Measurements from ENCODE around the gene DACT3.
"Not testable (repeated sequence)": the region's sequence is repeated elsewhere in the genome, so short reads cannot be mapped to it uniquely, and the experiment has no call there.

DACT3 gene

DNA sequence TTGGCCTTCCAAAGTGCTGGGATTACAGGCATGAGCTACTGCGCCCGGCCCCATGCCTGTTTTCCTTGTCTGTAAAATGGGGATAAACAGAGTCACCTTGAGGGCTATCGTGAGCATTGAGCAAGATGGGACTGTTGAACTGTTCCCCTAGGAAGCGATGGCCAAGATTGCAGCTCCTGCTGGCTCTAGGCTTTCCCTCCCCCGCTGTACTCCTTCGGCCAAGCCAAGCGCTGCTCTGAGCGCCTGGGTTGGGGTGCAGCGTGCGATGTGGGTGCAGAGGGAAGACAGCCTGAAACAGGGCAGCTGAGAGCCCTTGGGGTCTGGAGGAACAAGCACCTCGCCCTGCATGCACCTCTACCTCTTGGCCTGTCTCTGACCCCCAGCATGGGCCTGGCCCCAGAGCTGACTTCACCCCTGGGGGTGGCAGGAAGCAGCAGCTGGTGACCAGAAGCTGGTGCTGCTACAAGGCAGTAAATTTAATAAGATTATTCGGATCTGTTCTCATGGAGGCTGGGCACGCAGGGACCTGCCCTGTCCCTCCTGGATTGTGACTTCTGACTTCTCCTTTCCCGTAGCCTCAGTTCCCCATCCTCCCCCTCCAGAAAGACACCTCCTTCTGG is 30.3 kb downstream of the DACT3 start:
- H3K4me1 ChIP-seq (ENCODE audit: control insufficient read depth, insufficient read depth, low read length), result peaks cover 20% of the 10 kb centered on the region
- H3K9ac ChIP-seq (ENCODE audit: low read length), result no peak overlapping the region
- no peak overlapping the region for H3K4me3 ChIP-seq (ENCODE audit: low read length)
- no peaks in the 10 kb centered on the region for H3K36me3 ChIP-seq (ENCODE audit: control insufficient read depth, insufficient read depth, low read length, severe bottlenecking)
- no peaks in the 10 kb centered on the region for H3K9me3 ChIP-seq (ENCODE audit: control insufficient read depth, low read length)
- DNase-seq (ENCODE audit: low read depth), result no peak
- peaks cover 8% of the 10 kb centered on the region for H3K27me3 ChIP-seq (replicated peaks; ENCODE audit: control insufficient read depth, insufficient read depth, low read length)

GRCh38 chr19:46629546-46630025 is 31.4 kb downstream of the DACT3 start:
- H3K36me3 ChIP-seq (ENCODE audit: control insufficient read depth, insufficient read depth, low read length, severe bottlenecking), result no peaks in the 10 kb centered on the region
- no peak overlapping the region for H3K4me3 ChIP-seq (ENCODE audit: low read length)
- H3K4me1 ChIP-seq (ENCODE audit: control insufficient read depth, insufficient read depth, low read length), result peaks cover 30% of the 10 kb centered on the region
- no peaks in the 10 kb centered on the region for H3K9me3 ChIP-seq (ENCODE audit: control insufficient read depth, low read length)
- H3K27me3 ChIP-seq (replicated peaks; ENCODE audit: control insufficient read depth, insufficient read depth, low read length), result peaks cover 8% of the 10 kb centered on the region
- no peak for DNase-seq (ENCODE audit: low read depth)
- H3K9ac ChIP-seq (ENCODE audit: low read length), result no peak overlapping the region

DNA sequence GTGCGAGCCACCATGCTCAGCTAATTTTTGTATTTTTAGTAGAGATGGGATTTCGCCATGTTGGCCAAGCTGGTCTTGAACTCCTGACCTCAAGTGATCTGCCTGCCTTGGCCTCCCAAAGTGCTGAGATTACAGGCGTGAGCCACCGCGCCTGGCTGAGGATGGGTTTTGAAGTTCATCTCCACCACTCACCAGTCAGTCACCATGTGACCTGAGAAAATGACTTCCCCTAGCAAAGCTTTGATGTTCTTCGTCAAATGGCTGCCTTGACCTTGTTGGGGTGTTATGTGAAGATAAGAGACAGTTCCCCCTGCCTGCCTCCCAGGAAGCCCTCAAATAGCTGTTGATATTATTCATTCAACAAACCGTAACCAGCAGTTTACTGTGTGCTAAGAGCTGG is 32.0 kb downstream of the DACT3 start:
- not testable (repeated sequence) for H3K4me3 ChIP-seq (ENCODE audit: low read length); H3K27me3 ChIP-seq (replicated peaks; ENCODE audit: control insufficient read depth, insufficient read depth, low read length); H3K9me3 ChIP-seq (ENCODE audit: control insufficient read depth, low read length); H3K36me3 ChIP-seq (ENCODE audit: control insufficient read depth, insufficient read depth, low read length, severe bottlenecking); DNase-seq (ENCODE audit: low read depth); H3K9ac ChIP-seq (ENCODE audit: low read length)
- H3K4me1 ChIP-seq (ENCODE audit: control insufficient read depth, insufficient read depth, low read length), result peaks cover 30% of the 10 kb centered on the region

DNA sequence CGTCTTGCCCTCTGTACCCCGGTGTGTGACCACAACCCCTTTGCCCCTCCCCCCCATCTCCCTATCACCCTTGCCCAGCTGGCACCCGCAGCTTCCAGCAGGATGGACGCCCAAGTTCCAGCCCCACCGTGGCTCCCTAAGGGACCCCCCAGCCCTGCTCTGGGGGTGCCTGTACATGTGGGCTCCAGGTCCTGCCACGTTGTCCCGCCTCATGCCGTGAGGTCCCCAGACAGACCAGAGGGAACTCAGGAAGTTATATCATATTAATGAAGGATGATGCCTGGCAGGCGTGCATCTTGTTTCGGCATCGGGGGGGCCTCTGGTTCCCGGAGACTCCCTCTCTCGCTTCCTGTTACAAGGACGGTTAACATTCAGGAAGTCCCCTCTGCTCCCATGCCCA is 34.5 kb downstream of the DACT3 start:
- Histone ChIP-seq H3K4me3 (ENCODE audit: low read length) (no peak overlapping the region), H3K36me3 (ENCODE audit: control insufficient read depth, insufficient read depth, low read length, severe bottlenecking) (no peaks in the 10 kb centered on the region), H3K9ac (ENCODE audit: low read length) (no peak overlapping the region), H3K9me3 (ENCODE audit: control insufficient read depth, low read length) (no peaks in the 10 kb centered on the region), H3K4me1 (ENCODE audit: control insufficient read depth, insufficient read depth, low read length) (peaks cover 30% of the 10 kb centered on the region), H3K27me3 (replicated peaks; ENCODE audit: control insufficient read depth, insufficient read depth, low read length) (no peaks in the 10 kb centered on the region)
- no peak for DNase-seq (ENCODE audit: low read depth)

DNA sequence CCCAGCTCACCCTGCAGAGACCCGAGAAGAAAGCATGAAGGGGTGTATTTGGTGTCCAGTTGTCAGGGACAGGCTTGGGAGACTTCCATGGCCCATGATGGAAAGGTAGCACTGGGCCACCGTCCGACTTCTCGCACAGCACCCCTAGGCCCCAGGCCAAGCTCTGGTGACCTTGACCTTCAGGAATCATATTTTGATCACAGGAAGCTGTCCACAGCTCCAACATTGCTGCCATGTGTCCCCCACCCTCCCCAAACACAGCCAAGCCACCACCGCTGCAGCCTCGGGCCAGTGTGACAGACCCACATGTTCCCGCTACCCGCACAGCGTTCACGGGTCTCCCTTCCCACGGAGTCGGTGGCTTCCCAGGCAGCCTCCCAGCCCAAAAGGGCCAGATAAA is 35.3 kb downstream of the DACT3 start:
- no peak overlapping the region for H3K4me3 ChIP-seq (ENCODE audit: low read length)
- H3K36me3 ChIP-seq (ENCODE audit: control insufficient read depth, insufficient read depth, low read length, severe bottlenecking), result no peaks in the 10 kb centered on the region
- H3K4me1 ChIP-seq (ENCODE audit: control insufficient read depth, insufficient read depth, low read length), result peaks cover 29% of the 10 kb centered on the region
- no peaks in the 10 kb centered on the region for H3K9me3 ChIP-seq (ENCODE audit: control insufficient read depth, low read length)
- H3K27me3 ChIP-seq (replicated peaks; ENCODE audit: control insufficient read depth, insufficient read depth, low read length), result no peaks in the 10 kb centered on the region
- no peak for DNase-seq (ENCODE audit: low read depth)
- H3K9ac ChIP-seq (ENCODE audit: low read length), result peak overlapping the region; percentile 22

DNA sequence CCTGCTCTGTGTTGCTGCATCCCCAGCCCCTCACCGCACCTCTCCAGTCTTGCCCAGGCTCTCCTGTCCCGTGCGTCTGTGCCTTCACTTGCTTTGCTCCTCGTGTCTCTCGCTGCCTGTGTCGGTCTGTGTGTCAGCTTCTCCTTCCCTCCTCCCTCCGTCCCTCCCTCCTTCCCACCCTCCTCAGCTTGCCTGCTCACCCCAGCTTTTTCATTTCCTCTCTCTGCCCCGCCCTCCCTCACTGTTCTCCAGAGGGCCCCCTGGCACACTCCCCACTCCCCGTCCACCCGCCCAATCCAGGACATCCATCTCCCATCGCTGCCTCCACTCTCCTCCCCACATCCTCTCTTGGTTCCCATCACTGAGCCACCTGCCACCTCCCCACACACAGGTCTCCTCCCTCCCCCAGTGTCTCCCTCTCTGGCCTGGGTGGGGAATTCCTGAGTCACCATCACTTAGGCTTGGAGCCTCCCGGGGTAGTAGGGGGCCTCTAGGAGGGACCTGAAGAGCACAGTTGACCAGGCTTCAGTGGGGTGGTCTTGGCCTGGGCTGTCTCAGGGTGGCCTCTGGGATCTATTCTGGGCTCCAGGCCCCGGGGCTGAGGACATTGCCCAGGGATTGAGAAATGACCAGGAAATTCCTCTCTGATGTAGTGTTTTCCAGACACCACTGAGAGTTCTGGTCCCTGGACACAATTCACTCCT is 35.9 kb downstream of the DACT3 start, which contains the start of gene PTGIR:
Gene PTGIR (minus strand): TSS at position 132 of the 704 bp plus-strand sequence. CDS start 864 bp downstream, outside the sequence.
- H3K4me3 ChIP-seq (ENCODE audit: low read length), result peak within 1 kb of the TSS; percentile 74
- H3K27me3 ChIP-seq (replicated peaks; ENCODE audit: control insufficient read depth, insufficient read depth, low read length), result no peaks in the 10 kb centered on the region
- H3K36me3 ChIP-seq (ENCODE audit: control insufficient read depth, insufficient read depth, low read length, severe bottlenecking), result no peaks in the 10 kb centered on the region
- no peaks in the 10 kb centered on the region for H3K9me3 ChIP-seq (ENCODE audit: control insufficient read depth, low read length)
- DNase-seq (ENCODE audit: low read depth), result peak; percentile 88
- peaks cover 32% of the 10 kb centered on the region for H3K4me1 ChIP-seq (ENCODE audit: control insufficient read depth, insufficient read depth, low read length)
- peak within 1 kb of the TSS; percentile 79 for H3K9ac ChIP-seq (ENCODE audit: low read length)

DNA sequence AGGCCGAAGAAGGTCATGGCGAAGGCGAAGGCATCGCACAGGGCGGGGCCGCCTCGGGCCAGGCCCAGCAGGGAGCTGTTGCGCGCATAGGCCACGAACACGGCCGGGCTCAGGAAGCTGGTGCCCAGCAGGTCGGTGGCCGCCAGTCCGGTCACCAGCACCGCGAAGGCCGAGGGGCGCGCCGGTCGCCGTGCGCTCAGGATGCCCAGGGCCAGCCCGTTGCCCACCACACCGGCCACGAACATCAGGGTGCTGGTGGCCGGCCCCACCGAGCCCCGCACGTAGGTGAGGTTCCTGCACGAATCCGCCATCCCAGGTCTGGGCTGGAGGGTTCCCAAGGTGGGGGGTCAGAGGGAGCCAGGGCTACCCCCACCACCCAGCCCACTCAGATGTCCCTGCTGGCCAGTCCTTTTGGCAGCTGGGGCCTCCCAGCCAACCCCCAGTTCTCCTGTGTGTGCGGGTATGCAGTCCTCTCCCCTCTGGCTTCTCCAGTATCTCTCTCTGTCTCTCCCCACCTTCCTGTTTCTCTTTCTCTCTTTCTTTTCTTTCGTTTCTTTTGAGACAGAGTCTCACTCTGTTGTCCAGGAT is 37.0 kb downstream of the DACT3 start:
- H3K27me3 ChIP-seq (replicated peaks; ENCODE audit: control insufficient read depth, insufficient read depth, low read length), result no peaks in the 10 kb centered on the region
- peaks cover 39% of the 10 kb centered on the region for H3K4me1 ChIP-seq (ENCODE audit: control insufficient read depth, insufficient read depth, low read length)
- H3K9me3 ChIP-seq (ENCODE audit: control insufficient read depth, low read length), result no peaks in the 10 kb centered on the region
- H3K4me3 ChIP-seq (ENCODE audit: low read length), result peak overlapping the region; percentile 74
- DNase-seq (ENCODE audit: low read depth), result no peak
- peak overlapping the region; percentile 22 for H3K9ac ChIP-seq (ENCODE audit: low read length)
- H3K36me3 ChIP-seq (ENCODE audit: control insufficient read depth, insufficient read depth, low read length, severe bottlenecking), result no peaks in the 10 kb centered on the region

- Histone ChIP-seq H3K9me3 (ENCODE audit: control insufficient read depth, low read length) (no peaks in the 10 kb centered on the region), H3K27me3 (replicated peaks; ENCODE audit: control insufficient read depth, insufficient read depth, low read length) (no peaks in the 10 kb centered on the region), H3K36me3 (ENCODE audit: control insufficient read depth, insufficient read depth, low read length, severe bottlenecking) (no peaks in the 10 kb centered on the region), H3K4me3 (ENCODE audit: low read length) (no peak overlapping the region), H3K4me1 (ENCODE audit: control insufficient read depth, insufficient read depth, low read length) (peaks cover 48% of the 10 kb centered on the region), H3K9ac (ENCODE audit: low read length) (peak overlapping the region; percentile 32)
- DNase-seq (ENCODE audit: low read depth), result no peak
These were observed 38.9 kb downstream of the DACT3 start for GRCh38 chr19:46622118-46622446.

DNA sequence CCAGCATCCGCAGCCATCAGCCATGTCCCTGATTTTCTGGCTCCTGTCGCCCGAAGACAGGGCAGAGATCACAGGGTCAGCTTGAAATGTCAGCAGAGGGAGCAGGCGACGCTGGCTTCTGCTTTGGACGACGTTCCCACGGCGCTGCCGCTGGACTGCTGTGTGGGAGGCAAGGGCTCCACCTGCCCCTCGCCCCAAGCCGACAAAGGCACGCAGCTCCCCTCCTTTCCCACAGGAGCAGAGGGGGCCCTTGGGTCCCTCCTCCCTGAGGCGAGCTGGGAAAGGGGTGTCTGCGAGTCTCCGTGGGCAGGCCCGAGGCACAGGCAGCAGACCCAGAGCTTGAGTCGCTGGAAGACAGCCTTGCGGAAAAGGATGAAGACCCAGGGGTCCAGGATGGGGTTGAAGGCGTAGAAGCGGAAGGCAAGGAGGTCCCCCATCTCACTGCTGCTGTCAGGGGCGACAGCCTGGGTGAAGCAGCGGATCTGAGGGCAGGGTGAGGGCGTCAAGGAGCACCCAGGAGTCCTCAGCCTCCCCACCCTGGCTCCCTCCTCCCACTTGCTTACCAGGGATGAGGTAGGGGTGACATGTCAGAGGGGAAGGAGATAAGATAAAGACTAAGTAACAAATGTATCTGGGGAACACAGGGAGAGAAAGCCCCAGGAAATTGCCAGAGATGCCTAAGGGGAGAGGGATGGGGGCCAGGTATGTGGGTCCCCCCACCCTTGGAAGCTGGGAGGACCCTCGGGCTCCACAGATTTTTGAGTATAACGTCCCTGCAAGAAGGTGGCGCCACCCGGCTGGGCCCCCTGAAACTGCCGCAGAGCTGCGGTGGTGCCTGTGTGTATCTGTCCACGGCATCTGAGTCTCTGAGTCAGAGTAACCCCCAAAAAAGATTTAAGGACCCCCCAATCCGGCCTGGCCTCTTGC is 39.5 kb downstream of the DACT3 start:
- Histone ChIP-seq H3K36me3 (ENCODE audit: control insufficient read depth, insufficient read depth, low read length, severe bottlenecking) (no peaks in the 10 kb centered on the region), H3K4me1 (ENCODE audit: control insufficient read depth, insufficient read depth, low read length) (peaks cover 54% of the 10 kb centered on the region)
- DNase-seq (ENCODE audit: low read depth), result no peak

GRCh38 chr19:46620716-46621115 is 40.3 kb downstream of the DACT3 start:
- DNase-seq (ENCODE audit: low read depth), result peak; percentile 50
- Histone ChIP-seq H3K4me3 (ENCODE audit: low read length) (no peak overlapping the region), H3K4me1 (ENCODE audit: control insufficient read depth, insufficient read depth, low read length) (peaks cover 49% of the 10 kb centered on the region)

More for the DNA sequence above, 39.5 kb downstream of the DACT3 start:
- no peak overlapping the region for H3K4me3 ChIP-seq (ENCODE audit: low read length)
- no peaks in the 10 kb centered on the region for H3K9me3 ChIP-seq (ENCODE audit: control insufficient read depth, low read length)
- H3K27me3 ChIP-seq (replicated peaks; ENCODE audit: control insufficient read depth, insufficient read depth, low read length), result no peaks in the 10 kb centered on the region
- peak overlapping the region; percentile 33 for H3K9ac ChIP-seq (ENCODE audit: low read length)

GRCh38 chr19:46620267-46620666 is 40.7 kb downstream of the DACT3 start:
- peaks cover 45% of the 10 kb centered on the region for H3K4me1 ChIP-seq (ENCODE audit: control insufficient read depth, insufficient read depth, low read length)
- no peak for DNase-seq (ENCODE audit: low read depth)
- no peaks in the 10 kb centered on the region for H3K36me3 ChIP-seq (ENCODE audit: control insufficient read depth, insufficient read depth, low read length, severe bottlenecking)
- no peaks in the 10 kb centered on the region for H3K27me3 ChIP-seq (replicated peaks; ENCODE audit: control insufficient read depth, insufficient read depth, low read length)
- no peak overlapping the region for H3K4me3 ChIP-seq (ENCODE audit: low read length)
- no peak overlapping the region for H3K9ac ChIP-seq (ENCODE audit: low read length)
- no peaks in the 10 kb centered on the region for H3K9me3 ChIP-seq (ENCODE audit: control insufficient read depth, low read length)

More at GRCh38 chr19:46620716-46621115, 40.3 kb downstream of the DACT3 start:
- Histone ChIP-seq H3K27me3 (replicated peaks; ENCODE audit: control insufficient read depth, insufficient read depth, low read length) (no peaks in the 10 kb centered on the region), H3K36me3 (ENCODE audit: control insufficient read depth, insufficient read depth, low read length, severe bottlenecking) (no peaks in the 10 kb centered on the region), H3K9me3 (ENCODE audit: control insufficient read depth, low read length) (no peaks in the 10 kb centered on the region), H3K9ac (ENCODE audit: low read length) (no peak overlapping the region)

Measured in adipocyte (in vitro differentiated cells).